Measurements from ENCODE around the gene SLC43A2.

- TF ChIP-seq CTCF (IDR thresholded peaks at IDR 0.05): no peak
- TF ChIP-seq POLR2AphosphoS5 (IDR thresholded peaks at IDR 0.05): no peak
Measured at GRCh38 chr17:1521086-1521640, 107.5 kb downstream of the SLC43A2 start.

Data from upper lobe of left lung (tissue), 4 donors.